ENCODE measurements around the gene GRIFIN. TPM values are rescaled to one million over a fixed set of nuclear protein-coding genes. Genes with fewer than 3 reads are reported as not detected.

GRIFIN gene
- total RNA-seq, 4 donors from 2014 or later = not detected

DNA sequence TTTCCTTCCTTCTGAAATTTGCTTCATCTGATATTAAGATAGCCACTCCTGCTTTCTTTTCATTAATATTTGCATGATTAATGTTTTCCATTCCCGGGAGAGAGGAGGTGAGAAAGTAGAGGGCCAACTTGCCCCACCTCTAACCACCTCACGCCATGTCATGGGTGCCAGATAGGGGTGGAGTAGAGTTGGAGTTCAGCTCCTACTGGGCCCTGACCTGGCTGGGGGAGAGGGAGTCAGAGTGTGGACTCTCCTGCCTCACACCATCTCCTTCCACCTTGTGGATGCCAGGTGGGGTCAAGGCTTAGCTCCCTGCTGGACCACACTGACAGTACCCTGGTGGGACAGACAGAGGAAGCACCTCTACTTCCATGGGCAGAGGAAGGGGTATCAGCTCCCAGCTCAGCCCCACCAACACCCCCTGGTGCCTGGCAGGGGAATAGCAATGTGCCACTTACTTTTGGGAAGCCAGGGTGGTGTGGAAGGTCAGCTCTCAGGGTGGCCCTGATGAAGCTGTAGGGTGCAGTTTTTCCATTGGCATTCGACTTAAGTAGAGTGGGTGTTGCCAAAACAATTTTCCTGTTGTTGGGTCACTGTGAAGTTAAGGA, 44.8 kb downstream of the GRIFIN start:
- DNase-seq (ENCODE audit: low spot score) = no peak
- no peak for ATAC-seq (ENCODE audit: low FRiP score)
- TF ChIP-seq CTCF (IDR thresholded peaks at IDR 0.05) = no peak

- ATAC-seq (ENCODE audit: low FRiP score) (no peak), DNase-seq (ENCODE audit: low spot score) (no peak)
- no peak for TF ChIP-seq CTCF (IDR thresholded peaks at IDR 0.05)
Observed at GRCh38 chr7:2425749-2426148, 50.4 kb downstream of the GRIFIN start.

Other genes with a start within 250 kb of the GRIFIN start
- gene MAD1L1, start 243.5 kb downstream of the GRIFIN start, total RNA-seq = 10 to 100 TPM; 18.4 to 39.1 (median 25.7) TPM
- gene MRM2, start 234.2 kb downstream of the GRIFIN start, total RNA-seq = 10 to 100 TPM; 11.9 to 15.4 (median 13.3) TPM
- gene NUDT1, start 234.2 kb downstream of the GRIFIN start, total RNA-seq = 10 to 100 TPM; 15.3 to 24.0 (median 16.8) TPM
- gene SNX8, start 162.0 kb downstream of the GRIFIN start, total RNA-seq = 10 to 100 TPM; 18.6 to 50.1 (median 26.7) TPM
- 100 to 1,000 TPM; 116 to 251 (median 122) TPM for gene EIF3B, start 121.6 kb downstream of the GRIFIN start, total RNA-seq
- gene CHST12, start 72.8 kb downstream of the GRIFIN start, total RNA-seq = 10 to 100 TPM in 3 of 4 donors, 1 to 10 TPM in 1; 7.9 to 18.3 (median 11.3) TPM
- 10 to 100 TPM in 3 of 4 donors, 1 to 10 TPM in 1; 4.7 to 25.9 (median 21.6) TPM for gene LFNG, start 43.4 kb upstream of the GRIFIN start, total RNA-seq
- gene BRAT1, start 79.1 kb upstream of the GRIFIN start, total RNA-seq = 10 to 100 TPM; 22.7 to 33.1 (median 26.3) TPM
- 10 to 100 TPM in 3 of 4 donors, 1 to 10 TPM in 1; 6.6 to 14.3 (median 12.8) TPM for gene IQCE, start 82.6 kb upstream of the GRIFIN start, total RNA-seq
- gene TTYH3, start 155.6 kb upstream of the GRIFIN start, total RNA-seq = 10 to 100 TPM; 21.5 to 62.6 (median 29.3) TPM
- 1 to 10 TPM in 1 of 4 donors, under 1 TPM in 1, not detected in 2; 0.19 to 1.1 TPM for gene AMZ1, start 211.8 kb upstream of the GRIFIN start, total RNA-seq

All from omental fat pad (tissue), 4 donors.